NB4 (cell line): ENCODE data around the gene KLHL18.

Source experiments
- CTCF ChIP-seq: IDR thresholded peaks from one replicate; pipeline ENCODE4 v1.5.1; 2012; ENCODE audit warnings: low read depth, low read length
- MAX ChIP-seq: IDR thresholded peaks from 2 replicates; pipeline ENCODE4 v1.6.1; 2011; ENCODE audit warnings: low read depth, low read length
- POLR2A ChIP-seq: IDR thresholded peaks from 2 replicates; pipeline ENCODE4 v1.6.1; 2011; ENCODE audit warnings: mild to moderate bottlenecking; ENCODE audit not compliant: insufficient read length; ENCODE audit errors: extremely low read depth

GRCh38 chr3:47315069-47315647, 32.4 kb downstream of the KLHL18 start:
- TF ChIP-seq CTCF (no peak), POLR2A (no peak), MAX (no peak)
